IMR-90 (cell line): ENCODE results near the gene PDGFRA. TPM values are rescaled to one million over a fixed set of nuclear protein-coding genes. Genes with fewer than 3 reads are reported as not detected.

ENCODE experiments used
- ATAC-seq: fragments of 200-7000 bp; cut with Tn5 transposase; 2 replicates; pipeline ENCODE4 v1.9.1; 2020; ENCODE audit warnings: low read depth, mild to moderate bottlenecking, moderate library complexity
- BruUV-seq: library from RNA; stranded (reverse); fragments of 400-500 nt; replicated peaks from 2 replicates; lab custom pipeline; 2021; lab: Mats Ljungman, UMichigan
- CTCF ChIA-PET: fragments of 300-600 bp; formaldehyde crosslinking; extraction: SDS; loops from one replicate; lab custom pipeline; 2021; ENCODE audit warnings: antibody characterized with exemption; lab: Yijun Ruan, JAX
- POLR2A ChIA-PET: fragments of 300-600 bp; sonication (Branson Sonifier 250); formaldehyde crosslinking; loops from one replicate; lab custom pipeline; 2022; ENCODE audit warnings: antibody characterized with exemption; ENCODE audit not compliant: unreplicated experiment; lab: Charles Lee
- DNase-seq: peaks from one replicate; pipeline ENCODE4 v3.0.0; 2013
- H2AFZ ChIP-seq: replicated peaks from 2 replicates; pipeline ENCODE3; 2013; ENCODE audit warnings: low read length, mild to moderate bottlenecking; ENCODE audit not compliant: poor library complexity
- H2AK5ac ChIP-seq: 2 replicates; pipeline ENCODE4 v1.6.1; 2013; ENCODE audit warnings: low read depth, low read length, inconsistent platforms
- H2AK9ac ChIP-seq: replicated peaks from 2 replicates; pipeline ENCODE3; 2013; ENCODE audit warnings: mild to moderate bottlenecking, low read depth, low read length, moderate library complexity; ENCODE audit not compliant: poor library complexity
- H2BK120ac ChIP-seq: 2 replicates; pipeline ENCODE4 v1.6.1; 2013; ENCODE audit warnings: low read depth, low read length, inconsistent platforms
- H2BK15ac ChIP-seq: 3 replicates; pipeline ENCODE4 v1.6.1; 2013; ENCODE audit warnings: low read depth, low read length, inconsistent platforms
- H2BK20ac ChIP-seq: 2 replicates; pipeline ENCODE4 v1.6.1; 2013; ENCODE audit warnings: low read depth, mild to moderate bottlenecking, inconsistent platforms, low read length, moderate library complexity
- H2BK5ac ChIP-seq: 2 replicates; pipeline ENCODE4 v1.6.1; 2013; ENCODE audit warnings: mild to moderate bottlenecking, low read depth, low read length, inconsistent platforms; ENCODE audit not compliant: poor library complexity, severe bottlenecking
- H3K14ac ChIP-seq: replicated peaks from 2 replicates; pipeline ENCODE4 v1.6.1; 2013; ENCODE audit warnings: low read depth, low read length, inconsistent platforms
- H3K18ac ChIP-seq: 2 replicates; pipeline ENCODE4 v1.6.1; 2013; ENCODE audit warnings: low read depth, low read length, control low read depth
- H3K23ac ChIP-seq: 2 replicates; pipeline ENCODE4 v1.6.1; 2013; ENCODE audit warnings: low read depth, low read length, inconsistent platforms
- H3K27ac ChIP-seq: 2 replicates; pipeline ENCODE4 v1.5.1; 2013; ENCODE audit warnings: mild to moderate bottlenecking, control low read depth, low read length; ENCODE audit not compliant: insufficient read depth
- H3K27me3 ChIP-seq: 2 replicates; pipeline ENCODE4 v1.6.1; 2013; ENCODE audit warnings: low read length; ENCODE audit not compliant: control insufficient read depth, insufficient read depth
- H3K36me3 ChIP-seq: 2 replicates; pipeline ENCODE4 v1.6.1; 2013; ENCODE audit warnings: low read length, mixed read lengths; ENCODE audit not compliant: control insufficient read depth, insufficient read depth
- H3K4ac ChIP-seq: 2 replicates; pipeline ENCODE4 v1.6.1; 2013; ENCODE audit warnings: low read depth, low read length, inconsistent platforms
- H3K4me1 ChIP-seq: 2 replicates; pipeline ENCODE4 v1.6.1; 2013; ENCODE audit warnings: low read length, mixed read lengths; ENCODE audit not compliant: control insufficient read depth, insufficient read depth
- H3K4me2 ChIP-seq: 2 replicates; pipeline ENCODE4 v1.6.1; 2013; ENCODE audit warnings: low read depth, mild to moderate bottlenecking, control low read depth, low read length, moderate library complexity
- H3K4me3 ChIP-seq: 2 replicates; pipeline ENCODE4 v1.5.1; 2013; ENCODE audit warnings: low read depth, mild to moderate bottlenecking, control low read depth, low read length, moderate library complexity; ENCODE audit not compliant: insufficient read depth
- H3K56ac ChIP-seq: 2 replicates; pipeline ENCODE4 v1.6.1; 2013; ENCODE audit warnings: low read length, inconsistent platforms; ENCODE audit not compliant: insufficient read depth; ENCODE audit errors: extremely low read depth
- H3K79me1 ChIP-seq, 2 experiments: 2 replicates each; pipeline ENCODE4 v1.6.1; 2013; ENCODE audit warnings: low read length in 2 of 2, inconsistent platforms in 1 of 2, low read depth in 1 of 2
- H3K9ac ChIP-seq: 2 replicates; pipeline ENCODE4 v1.6.1; 2013; ENCODE audit warnings: low read depth, low read length, control low read depth
- H3K9me1 ChIP-seq: 2 replicates; pipeline ENCODE4 v1.6.1; 2013; ENCODE audit warnings: low read length, inconsistent platforms; ENCODE audit not compliant: insufficient read depth
- H3K9me3 ChIP-seq: 2 replicates; pipeline ENCODE4 v1.6.1; 2013; ENCODE audit warnings: low read length; ENCODE audit not compliant: control insufficient read depth, insufficient read depth
- H4K20me1 ChIP-seq: 2 replicates; pipeline ENCODE4 v1.6.1; 2013; ENCODE audit warnings: low read length, inconsistent platforms; ENCODE audit not compliant: insufficient read depth
- H4K5ac ChIP-seq: 2 replicates; pipeline ENCODE4 v1.6.1; 2013; ENCODE audit warnings: mild to moderate bottlenecking, low read depth, low read length, control low read depth
- H4K8ac ChIP-seq, 2 experiments: 2 replicates each; pipeline ENCODE4 v1.6.1; 2013; ENCODE audit warnings: low read depth in 2 of 2, low read length in 2 of 2, control low read depth in 1 of 2, inconsistent platforms in 1 of 2
- H4K91ac ChIP-seq: 2 replicates; pipeline ENCODE4 v1.6.1; 2013; ENCODE audit warnings: low read depth, low read length, inconsistent platforms; ENCODE audit not compliant: insufficient read depth
- CEBPB ChIP-seq: IDR thresholded peaks from 2 replicates; pipeline ENCODE4 v1.6.1; 2012; ENCODE audit warnings: low read depth, low read length, improper control_type of control experiment
- CTCF ChIP-seq: conservative IDR thresholded peaks from 2 replicates; pipeline ENCODE4 v1.5.1; 2012; ENCODE audit warnings: mild to moderate bottlenecking, low read depth, low read length, improper control_type of control experiment
- MAZ ChIP-seq: IDR thresholded peaks from 2 replicates; pipeline ENCODE4 v1.6.1; 2012; ENCODE audit warnings: low read depth, mild to moderate bottlenecking, low read length, improper control_type of control experiment, moderate library complexity, borderline replicate concordance
- MXI1 ChIP-seq: IDR thresholded peaks from 2 replicates; pipeline ENCODE4 v1.6.1; 2012; ENCODE audit warnings: low read depth, mild to moderate bottlenecking, low read length, moderate library complexity, borderline replicate concordance
- NFE2L2 ChIP-seq: fragments of 150-350 bp; IDR thresholded peaks from 2 replicates; pipeline ENCODE4 v1.6.1; 2016; ENCODE audit warnings: low read depth, mild to moderate bottlenecking, low read length
- SMC3 ChIP-seq: fragments of 150-350 bp; IDR thresholded peaks from 2 replicates; pipeline ENCODE4 v1.6.1; 2016; ENCODE audit warnings: low read depth, mild to moderate bottlenecking, antibody characterized with exemption, low read length, moderate library complexity
- USF2 ChIP-seq: fragments of 150-350 bp; IDR thresholded peaks from 2 replicates; pipeline ENCODE4 v1.6.1; 2017; ENCODE audit warnings: mild to moderate bottlenecking, antibody characterized with exemption, low read length, low read depth
- WGBS, 2 experiments: methylation state at CpG; one replicate each; pipeline versions ENCODE4 v1.1.5 to v1.1.7; 2013; ENCODE audit warnings: missing lambda C conversion rate in 2 of 2; ENCODE audit not compliant: insufficient read length in 1 of 2; ENCODE audit errors: extremely low coverage in 2 of 2; 5-methylcytosine and 5-hydroxymethylcytosine counted together
- dilution Hi-C: fragments of 300-500 bp; cut with HindIII; formaldehyde crosslinking; loops from one replicate; pipeline ENCODE4 v1.14.3; 2018; ENCODE audit warnings: low sequenced_read_pairs; ENCODE audit not compliant: unreplicated experiment
- in situ Hi-C: fragments of 300-500 bp; cut with MboI; formaldehyde crosslinking; loops from 3 replicates; pipeline ENCODE4 v1.14.3; 2019; ENCODE audit warnings: low sequenced_read_pairs, inconsistent platforms, mixed read lengths
- intact Hi-C: fragments of 100-400 bp; cut with micrococcal nuclease; formaldehyde crosslinking; loops from 2 replicates; pipeline ENCODE4 v1.10.0; 2022
- polyA plus RNA-seq, 3 experiments: library from polyadenylated mRNA; depleted of rRNA; stranded (reverse); fragments of >200 nt; gene quantifications; 2 replicates each; pipeline ENCODE4 v1.2.3, GENCODE V29; 2012; ENCODE audit warnings: low replicate concordance in 1 of 3
- total RNA-seq: library from RNA; depleted of rRNA; stranded (reverse); fragments of >200 nt; gene quantifications from 2 replicates; pipeline ENCODE4 v1.2.3, GENCODE V29; 2012

Gene PDGFRA
- total and polyA plus RNA-seq, 2 of the 4 experiments (the other 2 are of a cell fraction): 60.8 to 168 TPM

GRCh38 chr4:54229631-54230483, 764 bp downstream of the PDGFRA start:
- no peak for TF ChIP-seq USF2
- TF ChIP-seq CTCF: no peak
- TF ChIP-seq MAZ: peak; percentile 27; the same call in 1 of the 2 replicates
- no peak for TF ChIP-seq SMC3
- no peak for TF ChIP-seq CEBPB
- TF ChIP-seq MXI1: peak; percentile 21; the same call in 1 of the 2 replicates
- no peak for TF ChIP-seq NFE2L2
- peaks cover 37% of the 10 kb centered on the region for H4K20me1 ChIP-seq
- peaks cover 0 to 21% of the 10 kb centered on the region in 2 experiments; a peak in 1 of 4 replicates for H3K79me1 ChIP-seq
- H3K4me2 ChIP-seq: peak overlapping the region; percentile 67; the same call in 1 of the 2 replicates
- peaks cover 15% of the 10 kb centered on the region for H3K4me1 ChIP-seq
- peak overlapping the region; percentile 97 for H3K14ac ChIP-seq
- H2AK5ac ChIP-seq: peak overlapping the region; percentile 56; the same call in 1 of the 2 replicates
- peak overlapping the region; percentile 92; the same call in 1 of the 2 replicates for H3K18ac ChIP-seq
- no peak overlapping the region for H2BK20ac ChIP-seq
- peak overlapping the region; percentile 98 for H3K4ac ChIP-seq
- dilution Hi-C loops (no loop called here), in situ Hi-C loops (loop anchor here (5.0 to 25.0 kb wide), 7 partner anchors 323 to 1855 kb away; partner anchors contain the start of gene SCFD2), intact Hi-C loops (loop anchor here (1.0 to 10.0 kb wide), 10 partner anchors 299 to 1575 kb away; partner anchors contain the start of genes FIP1L1 and USP46)
- H3K27me3 ChIP-seq: no peaks in the 10 kb centered on the region
- peak overlapping the region; percentile 89 for H3K56ac ChIP-seq
- no peaks in the 10 kb centered on the region for H3K9me1 ChIP-seq
- H4K8ac ChIP-seq: peak overlapping the region; percentile 77 to 82; a peak in 3 of 4 replicates
- H3K23ac ChIP-seq: peak overlapping the region; percentile 90
- 0% methylated on average over 32 of the region's 63 CpGs; no CpG with 5 or more reads in 1 of the 2 experiments for whole genome bisulfite sequencing, 2 experiments
- ChIA-PET POLR2A (interaction anchor here (0.5 to 0.7 kb wide), 5 partner anchors 38 to 1218 kb away, joined by 3 to 6 read pairs (median 4); no protein-coding TSS in a partner anchor), CTCF (interaction anchor here (0.6 to 1.0 kb wide), 4 partner anchors 218 to 772 kb away, joined by 3 to 5 read pairs (median 4); no protein-coding TSS in a partner anchor)
- H4K91ac ChIP-seq: peak overlapping the region; percentile 96
- peak overlapping the region; percentile 98 for H3K27ac ChIP-seq
- H3K4me3 ChIP-seq: peak overlapping the region; percentile 89
- peak overlapping the region; percentile 22 for H4K5ac ChIP-seq
- peak overlapping the region; percentile 59 for H2AK9ac ChIP-seq
- BruUV-seq: no TSS peak
- H3K9ac ChIP-seq: peak overlapping the region; percentile 98
- ATAC-seq (no peak), DNase-seq (peak; percentile 69)
- peak overlapping the region; percentile 88 for H2AFZ ChIP-seq
- no peak overlapping the region for H2BK15ac ChIP-seq
- H3K9me3 ChIP-seq: no peaks in the 10 kb centered on the region
- H2BK120ac ChIP-seq: peak overlapping the region; percentile 82
- H2BK5ac ChIP-seq: peak overlapping the region; percentile 93
- peaks cover 28% of the 10 kb centered on the region; the same call in 1 of the 2 replicates for H3K36me3 ChIP-seq
